ENCODE results near the gene CEND1.
"Not testable (repeated sequence)": the region's sequence is repeated elsewhere in the genome, so short reads cannot be mapped to it uniquely, and the experiment has no call there.

The CEND1 gene

DNA sequence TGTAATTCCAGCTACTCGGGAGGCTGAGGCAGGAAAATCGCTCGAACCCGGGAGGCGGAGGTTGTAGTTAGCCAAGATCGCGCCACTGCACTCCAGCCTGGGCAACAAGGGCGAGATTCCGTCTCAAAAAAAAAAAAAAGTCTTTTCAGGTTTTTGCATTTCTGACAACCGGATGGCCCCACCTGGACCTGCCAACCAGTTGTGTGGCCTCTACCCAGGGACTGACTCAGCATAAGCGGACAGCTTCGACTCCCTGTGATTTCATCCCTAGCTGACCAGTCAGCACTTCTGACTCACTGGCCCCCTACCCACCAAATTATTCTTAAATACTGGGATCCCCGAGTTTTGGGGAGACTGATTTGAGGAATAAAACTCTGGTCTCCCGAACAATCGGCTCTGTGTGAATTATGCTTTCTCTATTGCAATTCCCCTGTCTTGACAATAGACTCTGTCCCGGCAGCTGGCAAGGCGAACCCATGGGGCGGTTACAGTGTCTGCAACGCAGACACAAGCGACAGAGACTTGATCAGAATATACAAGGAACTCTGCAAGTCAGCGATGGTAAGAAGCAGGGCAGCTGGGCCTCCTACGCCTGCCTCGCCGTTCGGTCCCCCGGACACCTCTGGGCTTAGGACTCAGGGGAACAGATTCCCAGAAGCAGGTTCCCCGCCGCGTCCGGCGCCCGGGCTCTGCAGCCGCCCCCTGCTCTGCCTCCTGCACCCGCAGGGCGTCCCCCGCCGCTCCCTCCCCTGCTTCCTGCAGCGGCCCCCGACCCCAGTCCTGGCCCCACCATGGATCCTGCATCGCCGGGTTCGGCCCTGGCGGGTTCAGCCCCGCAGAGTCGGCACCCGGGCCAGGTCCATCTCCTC is 43.4 kb downstream of the CEND1 start:
- TF ChIP-seq, protein P1, sequence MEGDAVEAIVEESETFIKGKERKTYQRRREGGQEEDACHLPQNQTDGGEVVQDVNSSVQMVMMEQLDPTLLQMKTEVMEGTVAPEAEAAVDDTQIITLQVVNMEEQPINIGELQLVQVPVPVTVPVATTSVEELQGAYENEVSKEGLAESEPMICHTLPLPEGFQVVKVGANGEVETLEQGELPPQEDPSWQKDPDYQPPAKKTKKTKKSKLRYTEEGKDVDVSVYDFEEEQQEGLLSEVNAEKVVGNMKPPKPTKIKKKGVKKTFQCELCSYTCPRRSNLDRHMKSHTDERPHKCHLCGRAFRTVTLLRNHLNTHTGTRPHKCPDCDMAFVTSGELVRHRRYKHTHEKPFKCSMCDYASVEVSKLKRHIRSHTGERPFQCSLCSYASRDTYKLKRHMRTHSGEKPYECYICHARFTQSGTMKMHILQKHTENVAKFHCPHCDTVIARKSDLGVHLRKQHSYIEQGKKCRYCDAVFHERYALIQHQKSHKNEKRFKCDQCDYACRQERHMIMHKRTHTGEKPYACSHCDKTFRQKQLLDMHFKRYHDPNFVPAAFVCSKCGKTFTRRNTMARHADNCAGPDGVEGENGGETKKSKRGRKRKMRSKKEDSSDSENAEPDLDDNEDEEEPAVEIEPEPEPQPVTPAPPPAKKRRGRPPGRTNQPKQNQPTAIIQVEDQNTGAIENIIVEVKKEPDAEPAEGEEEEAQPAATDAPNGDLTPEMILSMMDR (IDR thresholded peaks at IDR 0.05), result no peak
- Histone ChIP-seq H3K27ac (peak overlapping the region; percentile 98), H3K4me3 (ENCODE audit: low read depth in 1 of 2, low read length in 1 of 2) (peak overlapping the region; percentile 99 to 100), H3K27me3 (no peaks in the 10 kb centered on the region), H3K9me3 (no peaks in the 10 kb centered on the region), H3K36me3 (peaks cover 11% of the 10 kb centered on the region), H3K4me1 (ENCODE audit: control insufficient read depth in 1 of 2, insufficient read depth in 1 of 2, low read depth in 1 of 2, low read length in 1 of 2) (peaks cover 50 to 56% of the 10 kb centered on the region in 2 experiments)

DNA sequence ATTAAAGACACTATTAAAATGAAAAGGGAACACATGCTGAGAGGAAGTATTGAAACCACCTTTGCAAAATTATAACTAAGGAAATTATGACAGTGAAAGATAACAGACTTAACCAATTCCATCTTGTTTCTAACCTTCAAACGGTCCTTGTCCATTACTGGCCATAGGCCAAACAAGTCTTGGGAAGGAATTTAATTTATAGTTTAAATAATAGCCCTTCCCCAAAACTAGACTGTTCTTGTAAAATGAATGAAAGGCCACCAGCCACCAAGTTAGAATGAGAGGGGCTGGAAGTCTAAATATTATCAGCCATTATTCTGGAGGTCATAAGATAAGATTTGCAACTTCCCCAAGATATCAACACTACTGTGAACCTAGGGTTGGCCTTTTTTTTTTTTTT is 44.5 kb downstream of the CEND1 start:
- Histone ChIP-seq H3K36me3 (peaks cover under 1% of the 10 kb centered on the region), H3K4me3 (ENCODE audit: low read depth in 1 of 2, low read length in 1 of 2) (no peak overlapping the region), H3K27ac (peak overlapping the region; percentile 98), H3K4me1 (ENCODE audit: control insufficient read depth in 1 of 2, insufficient read depth in 1 of 2, low read depth in 1 of 2, low read length in 1 of 2) (peaks cover 39 to 45% of the 10 kb centered on the region in 2 experiments), H3K9me3 (no peaks in the 10 kb centered on the region), H3K27me3 (no peaks in the 10 kb centered on the region)
- TF ChIP-seq, protein P1 (IDR thresholded peaks at IDR 0.05), result no peak

DNA sequence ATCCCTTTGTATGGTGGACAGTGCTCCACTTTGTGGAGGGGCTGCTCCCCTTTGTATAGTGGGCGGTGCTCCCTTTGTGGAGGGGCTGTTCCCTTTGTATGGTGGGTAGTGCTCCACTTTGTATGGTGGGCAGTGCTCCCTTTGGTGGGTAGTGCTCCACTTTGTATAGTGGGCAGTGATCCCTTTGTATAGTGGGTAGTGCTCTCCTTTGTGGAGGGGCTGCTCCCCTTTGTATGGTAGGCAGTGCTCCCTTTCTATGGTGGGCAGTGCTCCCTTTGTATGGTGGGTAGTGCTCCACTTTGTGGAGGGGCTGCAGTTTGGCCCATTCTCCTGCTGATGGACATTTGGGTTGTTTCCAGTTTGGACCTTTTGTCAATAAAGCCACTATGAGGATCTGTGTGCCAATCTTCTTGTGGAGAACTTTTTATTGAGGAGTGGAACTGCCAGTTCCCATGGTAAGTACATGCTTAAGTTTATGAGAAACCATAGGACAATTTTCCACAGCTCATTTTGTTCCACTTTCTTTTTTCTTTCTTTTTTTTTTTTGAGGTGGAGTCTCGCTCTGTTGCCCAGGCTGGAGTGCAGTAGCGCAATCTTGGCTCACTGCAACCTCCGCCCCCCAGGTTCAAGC is 47.2 kb downstream of the CEND1 start:
- no peak overlapping the region for H3K4me3 ChIP-seq (ENCODE audit: low read depth in 1 of 2, low read length in 1 of 2)
- no peaks in the 10 kb centered on the region for H3K27me3 ChIP-seq
- no peaks in the 10 kb centered on the region for H3K9me3 ChIP-seq
- no peak overlapping the region for H3K27ac ChIP-seq
- H3K36me3 ChIP-seq, result no peaks in the 10 kb centered on the region
- peaks cover 31 to 37% of the 10 kb centered on the region in 2 experiments for H3K4me1 ChIP-seq (ENCODE audit: control insufficient read depth in 1 of 2, insufficient read depth in 1 of 2, low read depth in 1 of 2, low read length in 1 of 2)
- TF ChIP-seq, protein P1 (IDR thresholded peaks at IDR 0.05), result no peak

DNA sequence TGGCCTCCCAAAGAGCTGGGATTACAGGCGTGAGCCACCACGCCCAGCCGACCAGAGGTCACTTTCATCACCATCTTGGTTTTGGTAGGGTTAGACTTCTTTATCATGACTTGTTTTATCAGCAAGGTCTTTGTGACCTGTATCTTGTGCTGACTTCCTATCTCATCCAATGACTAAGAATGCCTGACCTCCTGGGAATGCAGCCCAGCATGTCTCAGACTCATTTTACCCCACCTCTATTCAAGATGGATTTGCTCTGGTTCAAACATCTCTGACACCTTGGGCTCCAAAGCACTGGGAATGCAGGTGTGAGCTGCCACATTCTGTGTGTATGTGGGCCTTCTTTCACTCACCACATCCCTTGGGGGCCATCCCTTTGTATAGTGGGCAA is 47.7 kb downstream of the CEND1 start:
- H3K27ac ChIP-seq, result no peak overlapping the region
- TF ChIP-seq, protein P1 (IDR thresholded peaks at IDR 0.05), result no peak
- H3K9me3 ChIP-seq, result no peaks in the 10 kb centered on the region
- no peaks in the 10 kb centered on the region for H3K36me3 ChIP-seq
- no peaks in the 10 kb centered on the region for H3K27me3 ChIP-seq
- H3K4me1 ChIP-seq (ENCODE audit: control insufficient read depth in 1 of 2, insufficient read depth in 1 of 2, low read depth in 1 of 2, low read length in 1 of 2), result peaks cover 36 to 43% of the 10 kb centered on the region in 2 experiments
- H3K4me3 ChIP-seq (ENCODE audit: low read depth in 1 of 2, low read length in 1 of 2), result no peak overlapping the region

DNA sequence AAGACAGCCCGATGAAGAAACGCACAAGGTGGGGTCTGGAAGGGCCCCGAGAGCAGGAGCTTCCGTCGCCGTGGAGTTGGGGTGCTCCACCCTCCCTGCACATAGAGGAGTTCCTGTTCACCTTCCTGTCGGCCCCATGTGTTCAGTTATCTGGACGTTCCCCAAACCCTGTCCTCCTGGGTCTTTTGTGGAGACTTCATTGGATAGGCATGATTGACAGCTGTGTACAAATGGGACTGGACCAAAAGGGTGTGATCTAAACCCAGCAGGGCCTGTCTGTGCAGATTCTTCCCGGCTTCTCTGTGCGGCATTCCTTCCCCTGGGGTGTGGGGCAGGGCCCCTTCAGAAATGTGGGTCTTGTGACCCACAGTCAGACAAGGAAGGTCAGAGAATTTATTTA is 52.0 kb downstream of the CEND1 start:
- Histone ChIP-seq H3K27ac (peak overlapping the region; percentile 83), H3K4me3 (ENCODE audit: low read depth in 1 of 2, low read length in 1 of 2) (peak overlapping the region; percentile 52 to 53)
- not testable (repeated sequence) for H3K9me3 ChIP-seq

DNA sequence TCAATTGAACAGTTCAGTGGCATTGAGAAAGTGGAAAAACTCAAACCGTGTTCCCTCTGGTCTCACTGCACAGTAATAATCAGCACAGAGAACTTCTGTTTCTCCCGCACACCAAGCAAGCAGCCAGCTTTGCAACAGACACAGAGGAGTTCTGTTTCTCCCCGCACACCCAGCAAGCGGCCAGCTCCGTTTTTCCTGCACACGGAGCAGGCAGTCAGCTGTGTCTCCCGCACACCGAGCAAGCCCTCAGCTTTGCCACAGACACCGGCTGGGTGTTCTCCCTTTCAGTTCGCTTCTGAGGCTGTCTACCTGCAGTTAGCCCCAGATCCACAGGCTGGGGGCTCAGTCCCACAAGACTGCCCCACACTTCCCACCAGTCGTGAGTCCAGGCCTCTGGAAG is 52.5 kb downstream of the CEND1 start:
- H3K4me3 ChIP-seq (ENCODE audit: low read depth in 1 of 2, low read length in 1 of 2), result peak overlapping the region; percentile 52 to 53

More for the DNA sequence above, 52.0 kb downstream of the CEND1 start:
- peaks cover 17 to 18% of the 10 kb centered on the region in 2 experiments for H3K4me1 ChIP-seq (ENCODE audit: control insufficient read depth in 1 of 2, insufficient read depth in 1 of 2, low read depth in 1 of 2, low read length in 1 of 2)
- H3K36me3 ChIP-seq, H3K27me3 ChIP-seq: not testable (repeated sequence)

More for the DNA sequence above, 52.5 kb downstream of the CEND1 start:
- H3K36me3 ChIP-seq, result no peaks in the 10 kb centered on the region
- TF ChIP-seq, protein P1 (IDR thresholded peaks at IDR 0.05), result no peak
- H3K9me3 ChIP-seq, result no peaks in the 10 kb centered on the region
- no peaks in the 10 kb centered on the region for H3K27me3 ChIP-seq
- H3K4me1 ChIP-seq (ENCODE audit: control insufficient read depth in 1 of 2, insufficient read depth in 1 of 2, low read depth in 1 of 2, low read length in 1 of 2), result peaks cover 17 to 18% of the 10 kb centered on the region in 2 experiments
- H3K27ac ChIP-seq, result peak overlapping the region; percentile 83

All from neutrophil (primary cell).